Neural cell (in vitro differentiated cells): ENCODE measurements around the gene TMPRSS4. TPM values are rescaled to one million over a fixed set of nuclear protein-coding genes. Genes with fewer than 3 reads are reported as not detected.

Experiments
- H2AFZ ChIP-seq: fragments of 200-600, 300-800 bp; sonication (generic), shearing (Covaris generic); 2 replicates; pipeline ENCODE4 v1.6.0; 2014; ENCODE audit warnings: low read depth, mild to moderate bottlenecking, antibody characterized with exemption, low read length, moderate library complexity
- H3F3A ChIP-seq: fragments of 200-600 bp; shearing (Covaris generic); 2 replicates; pipeline ENCODE4 v1.6.1; 2016; ENCODE audit warnings: mild to moderate bottlenecking, moderate library complexity, mixed read lengths, antibody characterized with exemption, low read length; ENCODE audit not compliant: insufficient read depth, poor library complexity, severe bottlenecking
- H3K27ac ChIP-seq: fragments of 200-600, 300-800 bp; sonication (generic), shearing (Covaris generic); 2 replicates; pipeline ENCODE4 v1.5.1; 2014; ENCODE audit warnings: mild to moderate bottlenecking, low read length, moderate library complexity
- H3K27me3 ChIP-seq: fragments of 300-800, 200-600 bp; sonication (generic), shearing (Covaris generic); 2 replicates; pipeline ENCODE4 v1.6.0; 2014; ENCODE audit warnings: mild to moderate bottlenecking, low read depth, low read length, moderate library complexity; ENCODE audit not compliant: insufficient read depth
- H3K36me3 ChIP-seq: fragments of 300-800, 200-600 bp; sonication (generic), shearing (Covaris generic); 2 replicates; pipeline ENCODE4 v1.5.1; 2014; ENCODE audit warnings: mild to moderate bottlenecking, antibody characterized with exemption, low read length, moderate library complexity; ENCODE audit not compliant: insufficient read depth
- H3K4me2 ChIP-seq: fragments of 300-800, 200-600 bp; sonication (generic), shearing (Covaris generic); 2 replicates; pipeline ENCODE4 v1.6.0; 2014; ENCODE audit warnings: mild to moderate bottlenecking, low read length
- H3K4me3 ChIP-seq: fragments of 300-800, 200-600 bp; sonication (generic), shearing (Covaris generic); 2 replicates; pipeline ENCODE4 v1.5.1; 2014; ENCODE audit warnings: mild to moderate bottlenecking, low read length, moderate library complexity
- H3K79me2 ChIP-seq: fragments of 200-600 bp; shearing (Covaris generic); replicated peaks from 2 replicates; pipeline ENCODE4 v1.6.0; 2014; ENCODE audit warnings: mild to moderate bottlenecking, low read length, moderate library complexity; ENCODE audit not compliant: insufficient read depth
- H3K9ac ChIP-seq: fragments of 300-800, 200-600 bp; sonication (generic), shearing (Covaris generic); 2 replicates; pipeline ENCODE4 v1.6.1; 2016; ENCODE audit warnings: mild to moderate bottlenecking, low read length, mixed read lengths
- H3K9me2 ChIP-seq: fragments of 200-600 bp; shearing (Covaris generic); 2 replicates; pipeline ENCODE4 v1.6.1; 2016; ENCODE audit warnings: mild to moderate bottlenecking, low read length, mixed read lengths; ENCODE audit not compliant: insufficient read depth
- H3K9me3 ChIP-seq: fragments of 200-600, 300-800 bp; sonication (generic), shearing (Covaris generic); 2 replicates; pipeline ENCODE4 v1.6.1; 2016; ENCODE audit warnings: mild to moderate bottlenecking, mixed run types, low read length, moderate library complexity, mixed read lengths
- H4K20me1 ChIP-seq: fragments of 200-600 bp; shearing (Covaris generic); 2 replicates; pipeline ENCODE4 v1.6.1; 2016; ENCODE audit warnings: mild to moderate bottlenecking, mixed run types; ENCODE audit not compliant: insufficient read depth
- CTCF ChIP-seq: fragments of 450-650 bp; IDR thresholded peaks from 2 replicates; pipeline ENCODE4 v1.5.1; 2014; ENCODE audit warnings: antibody characterized with exemption, mild to moderate bottlenecking, moderate library complexity; ENCODE audit not compliant: poor library complexity, severe bottlenecking
- EP300 ChIP-seq: fragments of 450-650 bp; conservative IDR thresholded peaks from 2 replicates; pipeline ENCODE4 v1.6.1; 2014; ENCODE audit warnings: antibody characterized with exemption, mild to moderate bottlenecking, moderate library complexity; ENCODE audit not compliant: poor library complexity, severe bottlenecking
- EZH2 ChIP-seq: fragments of 200-600, 300-800 bp; shearing (Covaris generic), sonication (generic); IDR thresholded peaks from 2 replicates; pipeline ENCODE4 v1.6.1; 2014; ENCODE audit warnings: antibody characterized with exemption, low read length, borderline replicate concordance, mild to moderate bottlenecking; ENCODE audit not compliant: insufficient read depth, poor library complexity, severe bottlenecking
- MXI1 ChIP-seq: fragments of 450-650 bp; conservative IDR thresholded peaks from 2 replicates; pipeline ENCODE4 v1.6.1; 2014; ENCODE audit warnings: antibody characterized with exemption, mild to moderate bottlenecking; ENCODE audit not compliant: poor library complexity, severe bottlenecking
- POLR2AphosphoS5 ChIP-seq: IDR thresholded peaks from 2 replicates; pipeline ENCODE4 v1.6.1; 2012
- RAD21 ChIP-seq: fragments of 450-650 bp; conservative IDR thresholded peaks from 2 replicates; pipeline ENCODE4 v1.6.1; 2014; ENCODE audit warnings: antibody characterized with exemption, mild to moderate bottlenecking, moderate library complexity
- REST ChIP-seq: IDR thresholded peaks from 2 replicates; pipeline ENCODE4 v1.6.1; 2012; ENCODE audit warnings: borderline replicate concordance
- SMC3 ChIP-seq: fragments of 450-650 bp; conservative IDR thresholded peaks from 2 replicates; pipeline ENCODE4 v1.6.1; 2014; ENCODE audit warnings: antibody characterized with exemption, mild to moderate bottlenecking, moderate library complexity; ENCODE audit not compliant: poor library complexity
- TAF1 ChIP-seq: IDR thresholded peaks from 2 replicates; pipeline ENCODE4 v1.6.1; 2012; ENCODE audit warnings: low read depth
- polyA plus RNA-seq: library from polyadenylated mRNA; depleted of rRNA; stranded (reverse); fragments of >200 nt; gene quantifications from 2 replicates; pipeline ENCODE4 v1.2.3, GENCODE V29; 2014

Gene TMPRSS4
- polyA plus RNA-seq, 1 donor from 2014 or later: not detected

- no peaks in the 10 kb centered on the region for H3K79me2 ChIP-seq
- H3K4me3 ChIP-seq: no peak overlapping the region
- H3K27ac ChIP-seq: no peak overlapping the region
- H3K4me2 ChIP-seq: no peak overlapping the region
- no peaks in the 10 kb centered on the region for H4K20me1 ChIP-seq
- H2AFZ ChIP-seq: no peak overlapping the region
- no peak overlapping the region for H3K9ac ChIP-seq
- no peaks in the 10 kb centered on the region for H3K36me3 ChIP-seq
- H3K9me2 ChIP-seq: no peaks in the 10 kb centered on the region
- H3K9me3 ChIP-seq: no peaks in the 10 kb centered on the region
- TF ChIP-seq MXI1: no peak
- no peak for TF ChIP-seq SMC3
- TF ChIP-seq TAF1: no peak
- TF ChIP-seq EP300: no peak
- no peak for TF ChIP-seq POLR2AphosphoS5
- no peak for TF ChIP-seq EZH2
- no peak for TF ChIP-seq RAD21
- TF ChIP-seq REST: no peak
- TF ChIP-seq CTCF: no peak
- H3F3A ChIP-seq: no peaks in the 10 kb centered on the region
- no peaks in the 10 kb centered on the region for H3K27me3 ChIP-seq
Measured at GRCh38 chr11:118055966-118056365, 20.9 kb upstream of the TMPRSS4 start.

- no peaks in the 10 kb centered on the region for H3F3A ChIP-seq
- H3K4me2 ChIP-seq: no peak overlapping the region
- H3K9me3 ChIP-seq: no peaks in the 10 kb centered on the region
- no peak overlapping the region for H3K4me3 ChIP-seq
- H3K27me3 ChIP-seq: no peaks in the 10 kb centered on the region
- H3K9ac ChIP-seq: no peak overlapping the region
- no peaks in the 10 kb centered on the region for H3K79me2 ChIP-seq
- no peak overlapping the region for H2AFZ ChIP-seq
- H3K36me3 ChIP-seq: no peaks in the 10 kb centered on the region
- no peak overlapping the region for H3K27ac ChIP-seq
- H4K20me1 ChIP-seq: no peaks in the 10 kb centered on the region
- no peaks in the 10 kb centered on the region for H3K9me2 ChIP-seq
- TF ChIP-seq RAD21: no peak
- TF ChIP-seq MXI1: no peak
- no peak for TF ChIP-seq EP300
- no peak for TF ChIP-seq CTCF
- no peak for TF ChIP-seq EZH2
- TF ChIP-seq REST: no peak
- no peak for TF ChIP-seq POLR2AphosphoS5
- TF ChIP-seq TAF1: no peak
Measured at GRCh38 chr11:118056806-118057205, 20.1 kb upstream of the TMPRSS4 start.
